ENCODE measurements around the gene GRAMD1A.

The GRAMD1A gene

GRCh38 chr19:35041548-35042055 is 41.5 kb downstream of the GRAMD1A start, which contains the start of gene HPN:
HPN (plus strand) TSS chr19:35041721; CDS start chr19:35042507, 786 bp downstream.
- H3K27ac ChIP-seq = peak within 1 kb of the TSS; percentile 69
- TF ChIP-seq, protein P1, sequence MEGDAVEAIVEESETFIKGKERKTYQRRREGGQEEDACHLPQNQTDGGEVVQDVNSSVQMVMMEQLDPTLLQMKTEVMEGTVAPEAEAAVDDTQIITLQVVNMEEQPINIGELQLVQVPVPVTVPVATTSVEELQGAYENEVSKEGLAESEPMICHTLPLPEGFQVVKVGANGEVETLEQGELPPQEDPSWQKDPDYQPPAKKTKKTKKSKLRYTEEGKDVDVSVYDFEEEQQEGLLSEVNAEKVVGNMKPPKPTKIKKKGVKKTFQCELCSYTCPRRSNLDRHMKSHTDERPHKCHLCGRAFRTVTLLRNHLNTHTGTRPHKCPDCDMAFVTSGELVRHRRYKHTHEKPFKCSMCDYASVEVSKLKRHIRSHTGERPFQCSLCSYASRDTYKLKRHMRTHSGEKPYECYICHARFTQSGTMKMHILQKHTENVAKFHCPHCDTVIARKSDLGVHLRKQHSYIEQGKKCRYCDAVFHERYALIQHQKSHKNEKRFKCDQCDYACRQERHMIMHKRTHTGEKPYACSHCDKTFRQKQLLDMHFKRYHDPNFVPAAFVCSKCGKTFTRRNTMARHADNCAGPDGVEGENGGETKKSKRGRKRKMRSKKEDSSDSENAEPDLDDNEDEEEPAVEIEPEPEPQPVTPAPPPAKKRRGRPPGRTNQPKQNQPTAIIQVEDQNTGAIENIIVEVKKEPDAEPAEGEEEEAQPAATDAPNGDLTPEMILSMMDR (IDR thresholded peaks at IDR 0.05) = no peak
- no peak for TF ChIP-seq ZFX (IDR thresholded peaks at IDR 0.05; ENCODE audit: borderline replicate concordance)

DNA sequence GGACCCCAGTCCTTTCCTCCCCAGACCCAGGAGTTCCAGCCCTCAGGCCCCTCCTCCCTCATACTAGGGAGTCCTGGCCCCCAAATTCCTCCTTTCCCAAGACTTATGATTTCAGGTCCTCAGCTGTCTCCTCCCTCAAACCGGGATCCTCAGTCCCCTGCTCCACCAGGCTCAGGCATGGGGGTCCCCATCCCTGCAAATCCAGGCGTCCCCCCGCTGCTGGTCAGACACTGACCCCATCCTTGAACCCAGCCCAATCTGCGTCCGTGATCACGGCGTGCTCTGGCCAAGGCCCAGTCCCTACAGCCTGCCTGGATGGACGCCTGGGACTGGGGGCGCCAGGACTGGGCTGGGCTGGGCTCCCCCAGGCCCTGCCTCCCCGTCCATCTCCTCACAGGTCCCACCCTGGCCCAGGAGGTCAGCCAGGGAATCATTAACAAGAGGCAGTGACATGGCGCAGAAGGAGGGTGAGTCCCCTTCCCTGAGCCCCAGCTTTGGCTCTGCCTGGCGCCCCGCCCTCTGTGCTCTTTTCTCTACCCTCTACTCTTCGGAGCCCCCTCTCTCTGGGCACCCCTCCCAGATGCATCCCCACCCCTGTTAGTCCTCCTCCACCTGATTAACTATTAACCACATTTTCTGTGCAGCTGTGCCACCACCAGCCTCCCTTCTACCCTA is 42.1 kb downstream of the GRAMD1A start:
- H3K27ac ChIP-seq = peak overlapping the region; percentile 69
- TF ChIP-seq, protein P1 (IDR thresholded peaks at IDR 0.05) = no peak
- no peak for TF ChIP-seq ZFX (IDR thresholded peaks at IDR 0.05; ENCODE audit: borderline replicate concordance)

GRCh38 chr19:35042954-35043604 is 43.0 kb downstream of the GRAMD1A start:
- no peak overlapping the region for H3K27ac ChIP-seq
- TF ChIP-seq ZFX (IDR thresholded peaks at IDR 0.05; ENCODE audit: borderline replicate concordance) = no peak
- TF ChIP-seq, protein P1 (IDR thresholded peaks at IDR 0.05) = no peak

DNA sequence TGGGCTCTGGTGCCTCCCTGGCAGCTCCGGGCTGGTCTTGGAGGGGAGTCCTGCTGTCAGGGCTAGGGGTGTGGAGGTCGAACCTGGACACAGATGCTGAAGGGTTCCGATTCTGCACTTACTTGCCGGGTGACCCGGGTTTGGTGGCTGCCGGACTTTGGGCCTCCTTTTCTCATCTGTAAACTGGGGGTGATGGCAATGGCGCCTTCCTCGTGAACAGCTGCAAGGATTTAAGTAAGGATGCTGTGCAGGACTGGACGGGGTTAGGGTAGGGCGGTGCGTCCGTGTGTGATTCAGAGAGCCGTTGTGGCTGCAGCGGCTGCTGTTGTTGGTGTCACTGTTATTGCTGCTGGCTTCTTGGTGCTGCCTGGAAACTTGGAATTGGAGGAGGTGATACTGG is 43.8 kb downstream of the GRAMD1A start:
- H3K27ac ChIP-seq = no peak overlapping the region
- no peak for TF ChIP-seq ZFX (IDR thresholded peaks at IDR 0.05; ENCODE audit: borderline replicate concordance)
- TF ChIP-seq, protein P1 (IDR thresholded peaks at IDR 0.05) = no peak

DNA sequence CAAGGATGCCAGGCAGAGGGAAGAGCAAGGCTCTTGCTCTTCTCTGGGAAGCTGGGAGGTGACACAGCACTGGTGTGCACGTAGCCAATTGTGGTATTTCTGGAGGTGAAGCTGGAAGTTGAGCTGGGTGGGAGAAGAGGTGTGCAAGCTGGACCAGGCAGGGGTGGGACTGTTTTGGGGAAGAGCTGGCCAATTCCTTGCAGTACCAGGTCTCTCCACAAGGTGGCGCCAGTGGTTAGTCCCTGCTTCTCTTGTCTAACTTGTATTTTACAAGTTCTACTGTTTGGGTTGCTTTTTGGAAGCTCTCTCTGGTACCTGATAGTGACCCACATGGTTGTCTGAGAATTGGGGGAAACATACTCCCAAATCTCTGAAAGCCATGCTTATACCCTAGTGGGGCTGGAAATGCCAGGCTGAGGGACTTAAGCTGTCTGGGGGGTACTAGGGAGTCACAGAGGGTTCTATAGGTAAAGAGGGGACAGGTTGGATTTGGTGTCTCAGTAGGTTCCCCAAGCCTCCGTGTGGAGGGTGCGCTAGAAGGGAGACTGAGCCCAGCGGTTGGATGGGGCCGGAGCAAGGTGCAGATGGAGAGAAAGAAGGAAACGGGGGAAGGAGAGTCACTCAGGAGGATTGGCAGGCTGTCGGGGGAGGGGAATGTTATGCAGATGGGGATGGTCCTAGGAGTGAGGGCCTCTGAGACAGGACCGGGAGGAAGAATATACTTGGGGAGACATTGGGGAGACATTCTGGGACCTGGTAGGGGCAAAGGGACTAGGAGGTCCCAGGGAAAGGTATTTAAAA is 44.4 kb downstream of the GRAMD1A start:
- H3K27ac ChIP-seq = no peak overlapping the region
- TF ChIP-seq, protein P1 (IDR thresholded peaks at IDR 0.05) = peak; percentile 97
- TF ChIP-seq ZFX (IDR thresholded peaks at IDR 0.05; ENCODE audit: borderline replicate concordance) = no peak

DNA sequence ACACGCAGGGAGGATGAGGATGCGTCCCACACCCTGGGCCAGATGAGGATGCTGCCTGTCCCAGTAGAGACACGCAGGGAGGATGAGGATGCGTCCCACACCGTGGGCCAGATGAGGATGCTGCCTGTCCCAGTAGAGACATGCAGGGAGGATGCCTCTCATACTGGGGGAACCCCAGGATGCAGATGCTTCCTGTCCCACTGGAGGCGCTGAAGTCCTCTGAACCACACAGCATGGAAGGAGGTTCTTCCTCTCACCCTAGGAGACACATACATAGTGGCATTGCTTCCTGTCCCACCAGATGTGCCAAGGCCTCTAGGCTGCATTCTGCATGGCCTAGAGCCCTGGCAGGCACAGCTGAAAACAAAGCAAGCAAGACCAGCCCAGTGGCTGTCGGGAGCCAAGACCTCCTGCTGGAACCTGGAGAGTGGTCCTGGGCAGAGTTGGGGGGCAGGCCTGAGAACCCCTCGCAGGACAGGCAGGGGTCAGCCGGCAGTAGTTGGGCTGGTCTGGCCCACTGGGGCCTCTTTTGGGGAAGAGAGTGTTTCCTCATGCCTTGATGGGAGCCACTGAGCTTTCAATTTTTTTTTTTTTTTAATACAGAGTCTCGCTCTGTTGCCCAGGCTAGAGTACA is 45.7 kb downstream of the GRAMD1A start:
- no peak overlapping the region for H3K27ac ChIP-seq
- TF ChIP-seq, protein P1 (IDR thresholded peaks at IDR 0.05) = no peak
- no peak for TF ChIP-seq ZFX (IDR thresholded peaks at IDR 0.05; ENCODE audit: borderline replicate concordance)

Measured in 22Rv1 (cell line).